ACHN (cell line): ENCODE measurements around the gene PTPN7.

Experiments
- DNase-seq: peaks from one replicate; pipeline ENCODE4 v3.0.0-alpha.2; 2015
- in situ Hi-C: cut with HindIII; loops from 2 replicates; pipeline ENCODE4 v1.10.0; 2017; ENCODE audit warnings: low sequenced_read_pairs, low pct_ligation_motif_present, low pct_unique_long_range_greater_than_20kb

The PTPN7 gene

DNA sequence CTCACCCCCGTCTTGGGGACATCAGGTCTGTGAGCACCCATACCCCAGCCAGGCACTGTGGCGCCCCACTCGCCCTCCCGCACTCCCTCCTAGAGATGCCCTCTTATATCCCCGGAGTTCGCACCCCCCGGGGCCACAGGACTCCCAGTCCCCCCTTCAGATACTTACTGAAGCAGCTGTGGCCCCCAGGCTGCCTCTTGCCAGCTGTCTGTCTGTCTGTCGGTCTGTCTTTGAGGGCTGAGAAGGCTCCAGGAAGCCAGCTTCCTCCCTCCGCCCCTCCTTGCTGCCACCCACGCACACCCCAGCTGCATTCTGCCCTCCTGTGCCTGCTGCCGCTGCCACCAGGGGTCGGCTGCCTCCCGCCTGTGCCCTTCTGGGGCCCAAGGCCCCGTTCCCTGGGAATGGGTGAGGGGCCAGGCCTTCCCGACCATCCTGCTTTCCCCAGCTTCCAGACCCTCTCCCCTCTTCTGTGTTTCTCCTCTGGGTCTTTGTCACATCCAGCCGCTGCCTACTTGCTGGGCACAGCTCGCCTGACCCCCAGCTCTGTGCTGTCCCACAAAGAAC, at the start of gene PTPN7:
Gene PTPN7, minus strand, starts transcription at position 226 of the 564 bp plus-strand sequence. CDS start 1,200 bp downstream, outside the sequence.
- in situ Hi-C loops = no loop called here
- no peak for DNase-seq

GRCh38 chr1:202208351-202208857, 48.0 kb upstream of the PTPN7 start:
- in situ Hi-C loops = loop anchor here (25.0 kb wide), 1 partner anchor 104 kb away; no protein-coding TSS in a partner anchor
- no peak for DNase-seq

DNA sequence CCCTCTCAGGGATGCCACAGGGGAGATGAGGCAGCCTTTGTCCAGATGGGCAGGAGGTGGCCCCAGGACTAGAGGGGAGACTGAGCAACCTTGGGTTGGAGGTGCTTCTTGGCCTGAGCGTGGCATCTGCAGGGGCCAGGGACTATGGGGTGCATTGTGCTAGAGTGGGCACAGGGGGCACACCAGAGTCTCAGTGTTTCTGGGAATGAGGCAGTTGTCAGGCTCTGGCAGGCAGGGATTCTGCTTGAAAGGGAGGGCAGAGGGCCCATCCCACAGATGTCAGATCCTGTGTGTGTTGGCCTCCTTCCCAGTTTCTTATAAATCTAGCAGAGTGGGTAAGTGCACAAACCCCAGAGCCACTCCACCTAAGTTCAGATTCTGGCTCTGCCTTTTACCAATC, 46.9 kb upstream of the PTPN7 start:
- in situ Hi-C loops = loop anchor here (25.0 kb wide), 1 partner anchor 105 kb away; no protein-coding TSS in a partner anchor
- DNase-seq = peak; percentile 48

DNA sequence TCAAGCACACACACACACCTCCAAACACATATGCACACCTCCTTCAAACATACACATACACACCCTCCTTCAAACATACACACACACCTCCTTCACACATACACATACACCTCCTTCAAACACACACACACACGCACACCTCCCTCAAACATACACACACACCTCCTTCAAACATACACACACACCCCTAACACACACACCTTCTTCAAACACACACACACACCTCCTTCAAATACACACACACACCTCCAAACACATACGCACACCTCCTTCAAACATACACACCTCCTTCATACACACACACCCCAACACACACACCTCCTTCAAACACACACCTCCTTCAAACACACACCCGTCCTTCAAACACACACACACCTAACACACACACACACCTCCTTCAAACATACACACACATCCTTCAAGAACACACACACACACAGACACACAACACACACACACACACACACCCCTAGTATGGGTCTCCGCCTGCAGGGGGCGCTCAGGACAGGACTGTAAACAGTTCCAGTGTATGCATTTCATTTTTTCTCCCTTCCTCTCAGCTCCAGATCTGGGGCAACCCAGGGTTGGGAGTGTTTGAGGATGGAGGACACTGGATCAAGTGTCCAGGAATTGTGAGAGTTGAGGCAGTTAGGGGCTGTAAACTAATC, 45.3 kb upstream of the PTPN7 start:
- DNase-seq = no peak
- in situ Hi-C loops = loop anchor here (25.0 kb wide), 1 partner anchor 107 kb away; no protein-coding TSS in a partner anchor

GRCh38 chr1:202204065-202204464, 43.7 kb upstream of the PTPN7 start:
- DNase-seq = no peak

GRCh38 chr1:202203238-202204039, 43.0 kb upstream of the PTPN7 start:
- in situ Hi-C loops = loop anchor here (25.0 kb wide), 1 partner anchor 109 kb away; no protein-coding TSS in a partner anchor
- DNase-seq = no peak

More at GRCh38 chr1:202204065-202204464, 43.7 kb upstream of the PTPN7 start:
- in situ Hi-C loops = loop anchor here (25.0 kb wide), 1 partner anchor 108 kb away; no protein-coding TSS in a partner anchor

DNA sequence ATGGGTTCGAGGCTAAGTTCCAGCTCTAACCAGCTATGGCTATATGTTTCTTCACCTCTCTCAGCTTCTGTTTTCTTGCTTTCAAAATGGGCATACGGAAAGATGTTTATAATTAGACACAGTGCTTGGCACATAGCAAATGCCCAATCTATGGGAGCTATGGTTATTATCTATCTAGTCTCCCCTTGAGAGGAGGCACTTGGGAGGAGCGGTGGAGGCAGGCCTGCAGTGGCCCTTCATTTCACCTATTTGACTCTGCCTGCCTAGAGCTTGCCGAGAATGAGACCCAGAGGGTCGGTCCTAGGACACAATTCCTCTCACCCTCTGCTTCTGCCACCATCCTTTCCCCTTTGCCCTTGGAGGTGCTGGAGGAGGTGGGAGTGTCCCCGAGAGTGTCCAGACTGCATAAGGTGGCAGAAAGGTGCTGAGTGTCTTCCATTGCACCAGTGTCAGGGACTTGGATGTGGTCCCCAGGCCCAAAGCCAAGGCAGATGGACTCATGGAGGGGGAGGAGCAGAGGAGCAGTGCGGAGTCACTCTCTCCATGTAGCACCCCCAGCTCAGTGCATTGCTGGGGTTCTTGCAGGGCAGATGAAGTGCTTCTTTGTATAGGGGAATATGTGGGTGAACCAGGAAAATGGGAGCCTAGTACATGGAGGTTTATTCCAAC, 42.2 kb upstream of the PTPN7 start:
- no peak for DNase-seq
- in situ Hi-C loops = loop anchor here (25.0 kb wide), 1 partner anchor 110 kb away; no protein-coding TSS in a partner anchor

DNA sequence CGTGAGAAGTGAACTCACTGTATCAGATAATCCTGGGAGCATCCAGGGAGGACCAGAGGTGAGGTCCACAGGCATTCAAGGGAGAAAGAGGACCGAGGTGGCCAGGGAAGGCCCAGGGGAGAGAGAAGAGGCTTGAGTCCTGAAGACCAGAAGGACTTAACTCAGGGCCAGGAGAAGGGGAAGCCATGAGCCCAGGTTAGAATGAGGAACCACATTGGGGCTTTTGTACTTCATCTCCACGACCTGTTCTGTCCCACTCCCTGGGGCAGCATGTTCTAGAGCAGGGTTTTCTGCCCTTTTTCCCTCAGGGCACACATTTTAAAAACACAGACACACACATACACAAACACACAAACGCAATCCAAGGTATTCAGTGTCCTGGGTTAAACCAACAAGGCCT, 41.6 kb upstream of the PTPN7 start:
- no peak for DNase-seq
- in situ Hi-C loops = loop anchor here (25.0 kb wide), 1 partner anchor 110 kb away; no protein-coding TSS in a partner anchor

DNA sequence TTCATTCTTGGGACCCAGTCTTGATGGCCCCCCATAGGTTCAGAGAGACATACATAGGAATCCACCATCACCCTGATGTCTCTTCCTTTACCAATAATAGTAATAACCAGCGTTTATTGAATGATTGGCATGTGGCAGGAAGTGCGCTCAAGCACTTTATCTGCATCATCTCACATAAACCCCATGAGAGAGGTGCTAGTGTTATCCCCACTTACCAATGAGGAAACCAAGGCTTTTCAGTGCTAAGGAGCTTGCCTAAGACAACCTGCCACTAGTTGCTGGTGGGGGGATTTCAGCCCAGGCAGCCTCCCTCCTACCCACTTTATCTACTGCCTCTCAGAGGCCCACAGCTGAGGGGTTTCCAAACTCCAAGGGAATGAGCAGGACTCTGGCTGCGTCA, 40.9 kb upstream of the PTPN7 start:
- in situ Hi-C loops = loop anchor here (25.0 kb wide), 1 partner anchor 111 kb away; no protein-coding TSS in a partner anchor

GRCh38 chr1:202200669-202201068, 40.3 kb upstream of the PTPN7 start:
- no peak for DNase-seq
- in situ Hi-C loops = loop anchor here (25.0 kb wide), 1 partner anchor 112 kb away; no protein-coding TSS in a partner anchor

More for the DNA sequence above, 40.9 kb upstream of the PTPN7 start:
- no peak for DNase-seq

DNA sequence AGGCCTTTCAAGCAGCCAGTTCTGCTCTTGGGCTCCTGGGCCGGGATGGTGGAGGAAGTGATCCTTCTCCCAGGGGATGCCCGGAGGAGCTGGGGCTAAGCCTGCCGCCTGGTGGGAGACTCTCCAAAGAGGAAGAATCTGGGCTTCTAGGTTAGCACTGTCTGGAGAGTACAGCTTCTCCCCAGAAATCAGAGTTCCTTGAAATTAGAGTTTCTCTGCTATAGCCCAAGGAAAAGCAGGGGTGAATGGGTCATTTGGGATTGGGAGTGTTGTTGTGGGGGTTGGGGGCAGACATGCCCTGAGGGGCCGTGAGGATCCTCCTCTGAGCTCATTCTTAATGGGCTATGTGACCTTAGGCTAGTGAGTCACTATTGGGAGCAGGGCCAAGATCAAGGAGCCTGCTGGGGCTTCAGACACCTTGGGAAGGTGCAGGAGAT, 39.7 kb upstream of the PTPN7 start:
- DNase-seq = peak; percentile 33
- in situ Hi-C loops = loop anchor here (25.0 kb wide), 1 partner anchor 112 kb away; no protein-coding TSS in a partner anchor

DNA sequence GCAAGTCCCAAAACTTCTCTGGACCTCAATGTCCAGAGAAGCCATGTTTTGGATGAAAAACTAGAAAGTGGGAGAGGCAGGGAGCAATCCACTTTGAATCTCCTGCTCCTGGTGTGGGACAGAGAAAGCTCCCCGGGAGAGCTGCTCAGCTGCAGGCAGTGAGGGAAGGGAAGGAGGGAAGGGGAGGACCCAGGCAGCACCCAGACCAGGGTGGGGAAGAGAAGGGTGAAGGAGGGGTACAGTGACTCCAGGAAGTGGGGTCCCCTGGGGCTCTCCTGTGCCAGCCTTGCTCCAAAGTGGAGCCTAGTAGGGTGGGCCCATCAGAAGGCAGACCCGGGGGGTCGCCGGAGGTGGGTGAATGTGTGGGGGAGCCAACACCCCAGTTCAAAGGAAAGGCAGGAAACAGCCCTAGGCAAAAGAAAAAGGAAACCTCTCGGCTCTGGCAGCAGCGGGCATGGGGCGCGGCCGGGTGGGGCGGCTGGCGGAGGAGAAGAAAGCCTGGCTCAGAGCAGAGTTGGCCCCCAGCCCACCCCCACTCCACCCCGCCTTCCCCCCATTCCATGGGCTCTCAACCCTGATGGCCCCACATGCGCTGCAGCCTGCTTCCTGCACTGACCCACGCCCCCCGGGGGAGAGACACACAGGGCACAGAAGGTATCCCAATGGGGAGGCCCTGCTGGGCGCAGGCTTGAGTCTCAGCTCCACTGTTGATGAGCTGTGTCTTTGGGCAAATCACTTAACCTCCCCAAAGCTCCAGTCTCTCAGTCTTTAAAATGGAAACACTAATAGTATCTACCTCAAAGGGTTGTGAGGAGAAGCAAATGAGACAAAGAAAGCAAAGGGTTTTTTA, 38.9 kb upstream of the PTPN7 start:
- DNase-seq = no peak
- in situ Hi-C loops = no loop called here

DNA sequence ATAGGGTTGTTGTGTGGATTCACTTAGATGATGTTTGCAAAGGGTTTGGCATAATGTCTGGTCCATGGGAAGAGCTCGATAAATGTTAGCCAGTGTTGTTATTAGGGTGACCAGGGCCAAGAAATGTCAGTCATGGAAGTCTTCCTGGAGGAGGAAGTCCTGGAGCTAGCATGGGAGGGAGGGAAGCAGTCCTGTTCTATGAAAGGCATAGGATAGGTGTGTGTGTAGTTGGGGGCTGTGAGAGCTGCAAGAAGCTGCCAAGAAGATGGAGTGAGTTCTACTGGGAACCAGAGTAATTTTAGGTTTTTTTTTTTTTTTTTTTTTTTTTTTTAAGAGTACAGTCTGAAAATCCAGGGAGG, 37.9 kb upstream of the PTPN7 start:
- in situ Hi-C loops = no loop called here
- no peak for DNase-seq

- no peak for DNase-seq
- in situ Hi-C loops = no loop called here
These were observed 37.4 kb upstream of the PTPN7 start for GRCh38 chr1:202197653-202198365.

- in situ Hi-C loops = no loop called here
- DNase-seq = no peak
These were observed 33.9 kb upstream of the PTPN7 start for GRCh38 chr1:202194328-202194648.

DNA sequence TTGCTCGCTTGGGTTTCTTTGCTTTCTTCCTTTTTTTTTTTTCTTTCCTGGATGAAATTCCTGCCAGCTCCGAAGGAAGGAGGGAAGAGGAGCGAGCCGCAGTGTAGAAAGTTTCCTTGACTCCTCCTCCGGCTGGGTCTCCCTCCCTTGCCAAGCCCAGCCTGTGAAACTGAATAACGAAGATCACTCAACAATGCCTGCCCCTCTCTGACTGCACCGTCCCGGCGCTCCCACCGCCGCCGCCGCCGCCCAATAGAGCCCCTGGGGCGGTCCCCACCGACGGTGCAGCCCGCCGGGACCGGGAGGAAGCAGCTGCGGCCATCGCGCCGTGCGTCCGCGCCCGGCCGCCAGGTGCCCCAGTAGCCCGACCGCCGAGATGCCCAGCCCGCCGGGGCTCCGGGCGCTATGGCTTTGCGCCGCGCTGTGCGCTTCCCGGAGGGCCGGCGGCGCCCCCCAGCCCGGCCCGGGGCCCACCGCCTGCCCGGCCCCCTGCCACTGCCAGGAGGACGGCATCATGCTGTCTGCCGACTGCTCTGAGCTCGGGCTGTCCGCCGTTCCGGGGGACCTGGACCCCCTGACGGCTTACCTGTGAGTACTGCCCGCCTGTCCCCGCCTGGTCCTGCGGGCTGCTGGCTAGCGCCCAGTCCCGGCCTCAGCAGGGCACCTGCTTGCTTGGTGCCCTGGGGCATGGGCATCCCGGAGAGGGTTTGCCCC, 33.4 kb upstream of the PTPN7 start, which contains the start of gene LGR6:
Gene LGR6, plus strand, starts transcription at position 186 of the 714 bp plus-strand sequence. Its CDS starts 191 bp downstream, at position 377.
- in situ Hi-C loops = no loop called here
- DNase-seq = no peak
